HG03103 (cell line): Measurements from ENCODE around the gene ARL14EP.

Source experiments
- ATAC-seq: cut with Tn5 transposase; IDR thresholded peaks from one replicate; pipeline ENCODE4 v1.9.1; 2021; ENCODE audit warnings: low read depth; ENCODE audit not compliant: unreplicated experiment

Gene ARL14EP

GRCh38 chr11:30326114-30326778, 3.3 kb downstream of the ARL14EP start:
- ATAC-seq: no peak

GRCh38 chr11:30326906-30327305, 4.0 kb downstream of the ARL14EP start:
- ATAC-seq: no peak

GRCh38 chr11:30328681-30329080, 5.8 kb downstream of the ARL14EP start:
- ATAC-seq: no peak

- ATAC-seq: no peak
Measured at GRCh38 chr11:30329150-30329940, 6.4 kb downstream of the ARL14EP start.

GRCh38 chr11:30333405-30333804, 10.5 kb downstream of the ARL14EP start:
- ATAC-seq: peak; percentile 71

- ATAC-seq: peak; percentile 96
Measured at GRCh38 chr11:30342736-30343166, 19.8 kb downstream of the ARL14EP start.

GRCh38 chr11:30344085-30344484, 21.2 kb downstream of the ARL14EP start:
- peak; percentile 18 for ATAC-seq

- ATAC-seq: no peak
Measured at GRCh38 chr11:30345644-30346043, 22.7 kb downstream of the ARL14EP start.

GRCh38 chr11:30346068-30346688, 23.3 kb downstream of the ARL14EP start:
- no peak for ATAC-seq

- no peak for ATAC-seq
Measured at GRCh38 chr11:30348035-30348434, 25.1 kb downstream of the ARL14EP start.

GRCh38 chr11:30349885-30350284, 27.0 kb downstream of the ARL14EP start:
- ATAC-seq: no peak

GRCh38 chr11:30350384-30350783, 27.5 kb downstream of the ARL14EP start:
- ATAC-seq: no peak

GRCh38 chr11:30351061-30351460, 28.2 kb downstream of the ARL14EP start:
- no peak for ATAC-seq

GRCh38 chr11:30356391-30356790, 33.5 kb downstream of the ARL14EP start:
- ATAC-seq: no peak

- ATAC-seq: no peak
Measured at GRCh38 chr11:30357872-30358271, 35.0 kb downstream of the ARL14EP start.

GRCh38 chr11:30358536-30358935, 35.6 kb downstream of the ARL14EP start:
- ATAC-seq: no peak

GRCh38 chr11:30360741-30361140, 37.8 kb downstream of the ARL14EP start:
- no peak for ATAC-seq

- ATAC-seq: no peak
Measured at GRCh38 chr11:30364139-30364836, 41.4 kb downstream of the ARL14EP start.

- no peak for ATAC-seq
Measured at GRCh38 chr11:30364837-30365482, 42.1 kb downstream of the ARL14EP start.

- peak; percentile 63 for ATAC-seq
Measured at GRCh38 chr11:30365793-30366517, 43.1 kb downstream of the ARL14EP start.
